Subcutaneous adipose tissue (tissue), 4 donors: ENCODE results near the gene AHCY. TPM values are rescaled to one million over a fixed set of nuclear protein-coding genes. Genes with fewer than 3 reads are reported as not detected.

ENCODE experiments used
- total RNA-seq, 4 donors: library from RNA; depleted of rRNA; stranded (reverse); fragments of >200 nt; gene quantifications; one replicate each; pipeline ENCODE4 v1.1.0, GENCODE V29; 2016
- TF ChIP-seq, protein P1 (sequence below): fragments of 450-650 bp; IDR thresholded peaks from one replicate; pipeline ENCODE4 v1.5.1; 2016; ENCODE audit warnings: low read depth, mild to moderate bottlenecking, control low read depth, antibody characterized with exemption, moderate library complexity

AHCY gene
- total RNA-seq, 4 donors from 2014 or later = 43.0 to 66.8 (median 50.5) TPM

DNA sequence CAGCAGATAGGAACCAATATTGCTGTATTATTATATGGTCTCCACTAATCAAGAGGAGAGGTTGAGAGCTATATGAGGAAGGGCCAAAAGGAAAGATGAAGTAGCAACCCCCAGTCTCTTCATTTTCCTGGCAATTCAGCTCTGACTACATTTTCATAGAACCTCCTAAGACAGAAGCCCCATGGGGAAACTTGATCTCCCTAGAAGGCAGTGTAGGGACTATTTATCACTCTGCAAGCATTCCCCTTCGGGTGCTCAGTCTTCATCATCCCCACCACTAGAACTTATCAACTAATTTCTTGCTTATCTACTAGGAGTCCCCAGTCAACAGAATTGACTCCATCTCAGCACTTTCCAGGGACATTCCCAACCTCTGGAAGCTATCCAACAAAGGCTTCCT lies 34.4 kb upstream of the AHCY start:
- TF ChIP-seq, protein P1, sequence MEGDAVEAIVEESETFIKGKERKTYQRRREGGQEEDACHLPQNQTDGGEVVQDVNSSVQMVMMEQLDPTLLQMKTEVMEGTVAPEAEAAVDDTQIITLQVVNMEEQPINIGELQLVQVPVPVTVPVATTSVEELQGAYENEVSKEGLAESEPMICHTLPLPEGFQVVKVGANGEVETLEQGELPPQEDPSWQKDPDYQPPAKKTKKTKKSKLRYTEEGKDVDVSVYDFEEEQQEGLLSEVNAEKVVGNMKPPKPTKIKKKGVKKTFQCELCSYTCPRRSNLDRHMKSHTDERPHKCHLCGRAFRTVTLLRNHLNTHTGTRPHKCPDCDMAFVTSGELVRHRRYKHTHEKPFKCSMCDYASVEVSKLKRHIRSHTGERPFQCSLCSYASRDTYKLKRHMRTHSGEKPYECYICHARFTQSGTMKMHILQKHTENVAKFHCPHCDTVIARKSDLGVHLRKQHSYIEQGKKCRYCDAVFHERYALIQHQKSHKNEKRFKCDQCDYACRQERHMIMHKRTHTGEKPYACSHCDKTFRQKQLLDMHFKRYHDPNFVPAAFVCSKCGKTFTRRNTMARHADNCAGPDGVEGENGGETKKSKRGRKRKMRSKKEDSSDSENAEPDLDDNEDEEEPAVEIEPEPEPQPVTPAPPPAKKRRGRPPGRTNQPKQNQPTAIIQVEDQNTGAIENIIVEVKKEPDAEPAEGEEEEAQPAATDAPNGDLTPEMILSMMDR = no peak

DNA sequence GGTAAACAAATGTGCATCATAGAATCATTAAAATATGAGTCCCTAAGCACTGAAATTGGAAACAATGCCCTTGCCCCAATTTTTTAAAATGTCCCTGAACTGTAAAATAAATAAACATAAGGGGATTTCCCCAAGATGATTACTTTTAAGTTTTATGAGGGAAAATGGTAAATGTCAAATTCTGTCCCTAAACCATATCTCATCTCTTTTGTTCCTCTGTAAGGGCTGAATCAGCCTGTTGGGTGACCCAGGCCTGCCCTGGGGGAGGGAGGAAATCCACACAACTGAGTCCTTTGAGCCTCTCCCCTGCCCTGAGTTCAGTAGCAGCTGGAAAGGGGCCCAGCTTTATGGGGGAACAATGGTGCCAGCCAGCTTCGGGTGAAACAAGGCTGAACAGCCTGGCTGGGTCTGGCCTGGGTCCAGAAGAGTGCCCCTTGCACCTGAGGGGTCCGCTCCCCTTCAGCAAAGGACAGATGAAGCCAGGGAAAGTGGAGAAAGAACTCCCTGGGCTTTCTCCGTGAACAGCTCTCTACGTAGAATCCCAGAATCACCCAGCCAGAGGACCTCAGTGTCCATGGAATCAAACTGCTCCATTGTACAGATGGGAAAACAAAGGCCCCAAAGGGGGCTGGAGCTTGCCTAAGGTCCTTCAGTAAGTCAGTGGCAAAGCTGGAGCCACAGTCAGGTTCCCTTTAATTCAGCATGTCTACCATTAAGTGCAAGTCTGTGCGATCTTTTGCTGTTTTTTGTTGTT lies 31.7 kb upstream of the AHCY start:
- TF ChIP-seq, protein P1 = no peak

DNA sequence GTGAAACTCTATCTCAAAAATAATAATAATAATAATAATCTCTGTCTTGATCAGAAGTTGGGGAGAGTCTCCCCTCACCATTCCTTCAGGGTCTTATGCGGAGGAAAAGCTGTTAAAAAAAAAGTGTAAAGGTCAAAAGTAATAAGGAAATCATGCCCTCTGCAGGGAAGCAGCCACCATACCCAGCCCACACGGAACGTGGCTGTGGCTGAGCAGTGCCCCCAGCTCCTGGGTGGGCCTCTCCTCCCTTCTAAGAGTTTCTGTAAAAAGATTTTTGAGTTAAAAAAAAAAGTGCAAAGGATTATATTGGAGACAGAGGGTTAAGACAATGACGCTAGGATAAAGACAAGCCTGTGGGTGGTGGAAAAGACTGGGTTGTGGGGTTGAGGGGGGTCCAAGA lies 30.6 kb upstream of the AHCY start:
- TF ChIP-seq, protein P1 = no peak

DNA sequence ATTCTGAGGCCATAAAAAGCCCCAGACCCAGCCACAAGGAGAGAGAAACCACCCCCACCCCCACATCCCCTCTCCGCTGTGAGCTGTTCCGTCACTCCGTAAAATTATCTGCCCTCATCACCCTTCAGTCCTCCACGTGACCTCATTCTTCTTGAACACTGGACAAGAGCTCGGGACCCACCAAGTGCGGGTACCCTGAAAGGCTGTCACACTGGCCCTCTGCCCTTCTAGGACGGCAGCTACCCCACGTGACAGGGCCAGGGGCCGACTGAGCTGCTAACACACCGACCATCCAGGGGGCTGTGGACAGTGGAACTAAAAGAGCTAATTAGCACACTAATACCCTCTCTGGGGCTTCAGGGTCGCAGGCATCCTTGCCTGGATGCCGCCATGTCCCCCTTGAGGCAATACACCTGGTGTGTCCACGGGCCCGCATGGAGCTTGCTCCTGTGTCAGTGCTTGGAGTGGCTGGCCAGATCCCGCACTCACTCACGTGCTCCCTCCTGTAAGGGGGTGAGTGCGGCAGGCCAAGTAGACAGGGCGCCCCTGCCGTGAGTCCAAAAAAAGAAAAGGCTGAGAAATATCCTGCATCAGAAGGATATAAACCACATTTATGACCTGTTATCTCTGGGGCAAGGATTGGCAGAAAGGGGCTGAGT lies 29.2 kb upstream of the AHCY start:
- TF ChIP-seq, protein P1 = no peak

DNA sequence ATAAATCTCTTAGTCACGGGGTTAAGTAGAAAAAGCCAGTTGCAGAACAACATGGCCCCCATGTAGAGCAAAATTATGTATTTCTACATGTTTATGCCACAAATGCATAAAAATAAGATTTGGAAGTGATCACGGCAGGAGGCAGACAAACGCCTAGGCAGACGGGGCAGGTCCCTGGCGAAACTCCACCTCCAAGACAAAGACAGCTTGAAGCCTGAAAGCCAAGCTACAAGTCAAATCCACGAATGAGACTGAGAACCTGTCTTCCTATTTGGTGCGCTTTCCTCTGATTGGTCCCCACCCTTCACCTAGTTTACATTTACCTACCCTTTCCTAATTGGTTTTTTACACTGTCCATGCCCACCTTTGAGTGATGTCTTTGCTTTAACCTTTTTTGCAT lies 28.7 kb upstream of the AHCY start:
- TF ChIP-seq, protein P1 = no peak

DNA sequence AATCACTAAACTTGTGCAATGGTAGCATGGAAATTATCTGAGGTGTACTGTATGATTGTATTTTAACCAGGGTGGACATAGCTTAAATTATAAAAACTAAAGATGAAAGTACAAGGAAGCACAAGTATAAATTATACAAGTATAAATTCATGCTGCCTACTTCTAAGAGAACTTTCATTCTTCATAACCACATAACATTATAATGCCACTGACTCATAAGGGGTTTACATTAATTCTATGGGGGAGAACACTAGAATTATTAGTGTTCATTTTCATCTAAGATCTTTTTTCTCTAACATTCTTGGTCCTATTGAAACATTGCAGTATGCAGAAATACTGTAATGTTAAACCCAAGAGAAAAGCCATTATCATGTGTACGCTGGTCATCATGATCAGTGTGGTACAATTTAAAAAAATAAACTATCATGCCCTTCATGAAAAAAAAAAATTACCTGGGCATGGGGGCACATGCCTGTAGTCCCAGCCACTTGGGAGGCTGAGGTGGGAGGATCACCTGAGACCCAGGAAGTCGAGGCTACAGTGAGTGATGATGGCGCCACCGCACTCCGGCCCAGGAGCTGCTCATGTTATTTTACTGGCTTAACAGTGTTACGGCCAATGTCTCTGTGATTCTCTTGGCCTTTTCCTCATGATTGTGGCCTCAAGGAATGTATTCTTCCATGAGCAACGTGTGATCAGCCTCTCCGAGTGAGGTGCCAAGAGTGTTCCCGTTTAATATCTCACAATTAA lies 25.9 kb upstream of the AHCY start:
- TF ChIP-seq, protein P1 = no peak

DNA sequence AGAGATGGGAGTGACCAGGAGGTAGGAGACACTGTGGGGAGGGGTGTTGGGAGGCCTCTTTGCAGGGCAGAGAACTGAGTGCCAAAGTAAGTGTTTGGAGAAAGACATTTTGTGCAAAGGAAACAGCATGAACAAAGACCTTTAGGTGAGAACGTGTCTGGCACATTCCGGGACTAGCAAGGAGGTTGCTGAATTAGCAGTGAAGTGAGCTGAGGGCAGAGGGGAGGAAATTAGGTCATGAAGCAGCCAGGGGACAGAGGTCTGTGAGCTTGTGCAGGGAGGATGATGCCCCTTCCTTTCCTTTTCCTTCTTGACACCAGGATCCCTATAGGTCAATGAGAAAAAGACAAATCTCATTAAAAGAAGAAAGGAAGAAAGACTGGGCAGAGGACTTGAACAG lies 21.4 kb upstream of the AHCY start:
- TF ChIP-seq, protein P1 = no peak
